Left colon (tissue), 2 donors: ENCODE results near the gene TRDN. TPM values are rescaled to one million over a fixed set of nuclear protein-coding genes. Genes with fewer than 3 reads are reported as not detected.

ENCODE experiments used
- ATAC-seq: fragments of 200-7000 bp; cut with Tn5 transposase; one replicate; pipeline ENCODE4 v1.9.1; 2020; ENCODE audit warnings: mild to moderate bottlenecking, moderate library complexity
- DNase-seq, 2 donors: peaks; one replicate each; pipeline ENCODE4 v3.0.0-alpha.2; 2020
- intact Hi-C, 2 donors: fragments of 100-400 bp; cut with DNase I in 1 of 2; cut with micrococcal nuclease in 1 of 2; formaldehyde crosslinking; loops; one replicate each; pipeline versions ENCODE4 v1.11.2 to v1.14.0; 2022; cut with DNase I, micrococcal nuclease
- total RNA-seq, 2 donors: library from RNA; stranded (reverse); fragmentation: NEBNext Ultra II Directional; extraction: Animal tissue kit (Norgen Biotek cat#: 25700); gene quantifications; one replicate each; pipeline ENCODE4 v1.2.1, GENCODE V29; 2021
- donor health status: DM: no; HTN: no; CAD: no.
- donor health status: DM: yes; HTN: yes; CAD: no.

The TRDN gene
- total RNA-seq, 2 donors from 2014 or later = not detected

DNA sequence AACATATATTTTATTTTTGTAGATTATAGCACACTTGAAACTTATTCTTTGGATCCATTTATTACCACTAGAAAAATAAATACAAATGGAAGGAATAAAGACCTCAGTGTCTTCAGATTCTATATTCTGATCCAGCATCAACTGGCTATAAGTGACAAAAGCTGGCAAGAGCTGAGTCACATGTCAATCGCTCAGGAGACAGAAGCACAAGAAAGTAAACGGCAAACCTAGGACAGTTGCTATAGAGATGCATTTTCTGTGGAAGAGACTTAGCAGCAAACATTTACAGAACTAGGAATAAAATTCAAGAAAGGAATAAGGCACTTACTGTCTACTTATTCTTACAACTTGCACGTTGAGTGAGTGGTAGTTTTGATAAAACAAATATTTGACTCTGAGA is 410.4 kb downstream of the TRDN start:
- ATAC-seq (no peak), DNase-seq (no peak)
- intact Hi-C loops = no loop called here

DNA sequence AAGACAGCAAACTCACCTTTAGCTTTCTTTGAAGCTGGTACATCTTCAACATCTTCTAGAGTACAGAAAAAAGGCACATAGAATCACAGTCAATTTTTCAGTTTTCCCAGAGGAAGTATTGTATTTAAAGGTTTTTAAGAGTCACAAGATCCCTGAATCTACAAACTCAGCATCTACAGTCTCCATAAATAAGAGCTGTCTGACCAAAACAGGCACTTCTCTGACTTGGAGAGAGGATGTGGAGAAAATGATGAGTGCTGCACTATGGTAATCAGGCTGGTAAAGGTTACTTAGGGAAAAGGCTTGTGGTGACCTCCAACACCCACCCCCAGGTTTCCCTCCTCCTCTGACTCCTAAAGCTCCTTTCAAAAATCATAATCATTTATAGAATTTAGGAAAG is 412.7 kb downstream of the TRDN start:
- intact Hi-C loops = no loop called here
- ATAC-seq (no peak), DNase-seq (no peak)

DNA sequence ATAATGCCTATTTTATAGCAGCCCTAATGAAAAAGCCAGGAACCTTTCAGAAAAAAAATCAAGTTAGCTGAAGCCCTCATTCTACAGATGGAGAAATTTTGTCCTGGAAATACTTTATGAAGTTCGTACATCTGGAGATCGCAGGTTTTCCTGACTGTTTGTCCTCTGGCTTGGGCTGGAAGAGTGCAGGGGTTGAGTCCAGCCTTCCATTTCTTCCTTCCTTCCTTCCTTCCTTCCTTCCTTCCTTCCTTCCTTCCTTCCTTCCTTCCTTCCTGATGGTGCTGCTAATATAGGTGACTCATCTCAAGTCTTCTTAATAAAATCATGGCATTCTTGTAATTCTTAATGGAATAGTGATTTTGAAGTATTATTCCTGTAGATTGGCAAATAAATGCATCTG is 413.3 kb downstream of the TRDN start:
- no peak for DNase-seq
- intact Hi-C loops = no loop called here
- ATAC-seq = no peak

DNA sequence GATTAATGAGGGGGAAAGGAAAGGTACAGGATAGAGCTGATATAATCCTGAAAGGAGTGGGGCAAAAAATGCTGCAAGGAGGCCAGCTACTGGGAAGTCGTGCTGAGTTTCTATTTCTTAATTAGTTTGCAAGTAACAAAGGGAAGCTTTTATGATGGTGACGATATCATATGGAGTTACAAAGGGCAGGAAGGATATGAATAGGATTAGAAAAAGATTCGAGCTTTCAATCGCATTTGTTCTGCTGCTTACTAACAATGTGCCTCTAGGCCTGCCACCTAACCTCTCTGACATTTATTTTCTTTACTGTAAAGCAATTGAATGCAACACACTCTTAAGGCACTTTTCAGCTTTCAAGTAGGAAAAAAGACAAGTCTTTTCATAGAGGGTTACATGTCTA is 421.5 kb downstream of the TRDN start:
- DNase-seq (no peak), ATAC-seq (no peak)
- intact Hi-C loops = no loop called here

DNA sequence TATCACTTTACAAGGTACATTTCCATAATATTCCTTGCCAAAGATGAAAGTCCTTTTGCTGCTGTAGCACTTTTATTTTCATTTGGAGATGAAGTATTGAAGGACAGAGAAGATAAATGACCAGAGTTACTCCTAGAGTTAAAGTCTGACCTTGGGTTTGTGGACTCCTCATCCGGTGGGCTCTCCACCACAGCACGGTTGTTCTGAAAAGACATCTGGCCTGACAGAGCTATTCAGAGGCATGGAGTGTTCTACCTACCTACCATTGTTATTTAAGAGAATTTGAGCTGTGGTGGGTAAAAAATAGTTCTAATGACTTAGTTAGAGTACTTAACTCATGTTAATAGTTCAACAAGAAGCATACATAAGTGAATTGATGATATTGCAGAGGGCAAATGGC is 422.3 kb downstream of the TRDN start:
- intact Hi-C loops = no loop called here
- ATAC-seq = no peak
- no peak for DNase-seq

DNA sequence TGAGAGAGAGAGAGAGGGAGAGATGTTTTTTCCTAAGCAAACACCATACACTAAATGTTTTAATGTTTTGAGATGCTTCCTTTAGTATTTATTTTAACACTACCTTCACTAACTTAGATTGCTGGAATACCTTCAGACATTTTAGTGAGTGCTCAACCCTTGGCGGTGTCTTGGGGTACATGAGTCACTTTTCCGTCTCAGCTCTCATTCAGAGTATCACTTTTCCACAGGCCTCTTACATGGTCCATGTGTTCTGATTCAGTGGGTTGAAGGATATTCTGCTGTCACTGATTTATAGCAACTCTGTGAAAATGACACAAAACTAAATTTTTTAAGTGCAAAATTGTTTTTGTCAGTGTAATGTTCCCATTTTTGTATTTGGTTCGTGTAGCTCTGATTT is 422.8 kb downstream of the TRDN start:
- intact Hi-C loops = no loop called here
- ATAC-seq = no peak
- DNase-seq = no peak

DNA sequence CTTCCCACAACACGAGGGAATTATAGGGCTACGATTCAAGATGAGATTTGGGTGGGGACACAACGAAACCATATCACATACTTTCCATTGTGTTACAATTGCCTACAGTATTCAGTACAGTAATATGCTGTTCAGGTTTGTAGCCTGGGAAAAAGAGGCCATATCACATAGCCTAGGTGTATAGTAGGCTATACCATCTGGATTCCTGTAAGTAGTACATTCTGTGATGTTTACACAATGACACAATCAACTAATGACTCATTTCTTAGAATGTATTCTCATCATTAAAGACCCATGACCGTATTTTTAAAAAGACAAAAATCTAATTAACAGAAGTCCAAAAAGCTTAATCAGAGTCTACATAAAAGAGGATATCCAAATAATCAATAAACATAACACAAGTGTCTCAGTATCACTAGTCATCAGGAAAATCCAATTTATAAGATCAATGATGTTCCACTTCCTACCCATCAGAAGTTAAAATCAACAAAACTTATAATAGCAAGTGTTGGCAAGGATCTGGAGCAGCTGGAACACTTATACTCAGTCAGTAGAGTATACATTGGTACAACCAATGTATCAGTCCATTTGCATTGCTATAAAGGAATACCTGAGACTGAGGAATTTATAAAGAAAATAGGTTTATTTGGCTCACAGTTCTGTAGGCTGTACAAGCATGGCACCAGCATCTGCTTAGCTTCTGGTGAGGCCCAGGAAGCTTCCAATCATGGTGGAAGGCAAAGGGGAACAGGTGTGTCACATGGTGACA is 424.8 kb downstream of the TRDN start:
- DNase-seq (no peak), ATAC-seq (no peak)
- intact Hi-C loops = no loop called here

DNA sequence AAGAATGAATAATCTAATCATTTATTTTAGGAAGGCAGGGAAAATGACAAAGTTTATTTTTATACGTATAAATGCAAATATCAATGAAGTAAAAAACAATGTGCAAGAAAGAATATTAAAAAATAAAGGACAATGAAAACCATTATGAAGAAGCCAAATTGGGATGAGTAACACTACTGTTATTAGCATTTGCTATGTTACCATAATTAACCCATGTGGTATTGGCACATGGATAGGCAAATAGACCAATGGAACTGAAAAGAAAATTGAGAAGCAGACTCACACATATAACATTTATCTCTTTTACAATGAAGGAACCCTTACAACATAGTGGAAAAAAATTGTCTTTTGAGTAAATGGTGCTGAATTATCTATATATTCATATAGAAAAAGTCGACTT is 426.1 kb downstream of the TRDN start:
- intact Hi-C loops = no loop called here
- DNase-seq (no peak), ATAC-seq (no peak)

DNA sequence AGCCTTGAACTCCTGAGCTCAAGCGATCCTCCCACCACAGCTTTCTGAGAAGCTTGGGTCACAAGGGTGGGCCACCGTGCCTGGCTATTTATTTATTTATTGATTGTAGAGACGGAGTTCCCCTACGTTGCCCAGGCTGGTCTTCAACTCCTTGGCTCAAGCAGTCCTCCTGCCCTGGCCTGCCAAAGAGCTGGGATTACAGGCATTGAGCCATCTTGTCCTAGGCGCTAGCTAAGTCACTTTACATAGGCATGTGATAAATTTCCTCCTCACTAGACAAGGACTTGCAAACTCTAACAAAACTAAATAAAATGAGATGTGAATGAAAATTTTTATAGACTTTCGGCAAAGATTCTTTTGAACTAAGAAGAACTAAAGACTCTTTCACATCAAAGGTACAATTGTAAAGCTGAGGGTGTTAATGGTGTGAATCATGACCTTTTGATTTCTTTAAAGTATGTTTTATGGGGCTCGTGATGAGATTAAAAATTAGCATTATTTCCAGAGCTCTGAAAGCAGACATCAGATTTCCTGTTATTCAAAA is 428.7 kb downstream of the TRDN start:
- DNase-seq (no peak), ATAC-seq (no peak)
- intact Hi-C loops = no loop called here

DNA sequence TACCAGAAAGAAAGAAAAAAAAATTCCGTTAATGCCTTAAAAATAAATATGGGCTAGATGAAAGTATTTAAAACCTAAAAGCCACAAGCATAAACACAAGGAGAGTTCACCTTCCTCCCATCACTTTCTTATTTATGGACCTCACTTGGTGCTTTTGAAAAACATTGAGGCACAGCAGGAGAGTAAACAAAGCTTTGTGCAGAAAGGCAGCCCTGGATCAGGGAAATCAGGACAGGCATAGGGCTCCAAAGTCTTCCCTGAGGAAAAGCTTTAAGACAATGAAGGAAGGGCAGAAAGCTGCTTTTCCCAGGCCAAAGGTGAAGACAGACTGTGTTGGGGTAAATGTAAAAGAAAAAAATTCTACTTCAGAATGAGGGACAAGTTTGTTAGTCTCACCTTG is 432.8 kb downstream of the TRDN start:
- intact Hi-C loops = no loop called here
- ATAC-seq (no peak), DNase-seq (no peak)

DNA sequence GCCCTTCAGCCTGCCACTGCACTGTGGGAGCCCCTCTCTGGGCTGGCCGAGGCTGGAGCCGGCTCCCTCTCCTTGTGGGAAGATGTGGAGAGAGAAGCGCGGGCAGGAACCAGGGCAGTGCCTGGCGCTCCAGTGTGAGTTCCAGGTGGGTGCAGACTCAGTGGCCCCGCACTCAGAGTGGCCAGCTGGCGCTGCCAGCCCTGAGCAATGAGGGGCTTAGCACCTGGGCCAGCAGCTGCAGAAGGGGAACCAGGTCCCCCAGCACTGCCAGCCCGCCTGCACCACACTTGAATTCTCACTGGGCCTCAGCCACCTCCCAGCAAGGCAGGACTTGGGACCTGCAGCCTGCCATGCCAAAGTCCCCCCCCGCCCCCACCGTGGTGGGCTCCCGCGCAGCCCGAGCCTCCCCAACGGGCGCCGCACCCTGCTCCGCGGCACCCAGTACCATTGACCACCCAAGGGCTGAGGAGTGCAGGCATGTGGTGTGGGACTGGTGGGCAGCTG is 434.8 kb downstream of the TRDN start:
- intact Hi-C loops = no loop called here
- ATAC-seq (no peak), DNase-seq (no peak)

DNA sequence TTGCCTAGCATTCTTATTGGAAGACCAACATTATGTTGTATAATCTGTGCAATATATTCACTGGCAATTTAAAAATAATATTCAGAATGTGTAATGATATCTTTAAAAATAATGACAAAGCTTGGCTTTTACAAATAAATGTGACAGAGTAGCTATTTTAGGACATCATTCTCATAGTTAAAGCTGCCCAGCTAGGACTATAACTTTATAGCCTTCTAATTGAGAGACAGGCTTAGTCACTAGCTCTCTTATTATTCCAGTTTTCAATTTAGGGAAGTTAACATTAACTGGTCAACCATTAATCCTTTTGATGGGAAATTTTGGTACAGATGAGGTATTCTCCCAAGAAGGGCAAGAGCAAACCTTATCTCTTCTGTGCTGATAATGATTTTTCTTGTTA is 443.5 kb downstream of the TRDN start:
- intact Hi-C loops = no loop called here
- no peak for ATAC-seq
- DNase-seq = no peak

DNA sequence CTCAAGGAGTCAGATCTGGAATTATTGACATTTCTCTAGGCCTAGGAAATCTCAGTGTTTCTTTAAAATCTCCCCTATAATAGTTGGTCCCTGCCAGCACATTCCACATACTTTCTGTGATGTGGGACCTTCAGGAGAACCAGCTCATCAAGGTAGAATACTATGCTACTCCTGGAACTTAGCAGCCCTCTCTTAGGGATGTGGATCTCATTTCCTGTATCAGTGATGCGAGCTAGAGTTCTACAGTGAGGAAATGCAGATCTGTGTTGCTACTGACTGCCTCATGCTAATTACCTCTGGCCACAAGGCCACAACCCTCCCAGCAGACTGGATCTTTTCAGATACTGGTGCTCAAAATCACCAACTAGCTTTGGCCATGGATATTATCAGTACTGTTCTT is 446.9 kb downstream of the TRDN start:
- no peak for ATAC-seq
- DNase-seq = no peak
- intact Hi-C loops = no loop called here

DNA sequence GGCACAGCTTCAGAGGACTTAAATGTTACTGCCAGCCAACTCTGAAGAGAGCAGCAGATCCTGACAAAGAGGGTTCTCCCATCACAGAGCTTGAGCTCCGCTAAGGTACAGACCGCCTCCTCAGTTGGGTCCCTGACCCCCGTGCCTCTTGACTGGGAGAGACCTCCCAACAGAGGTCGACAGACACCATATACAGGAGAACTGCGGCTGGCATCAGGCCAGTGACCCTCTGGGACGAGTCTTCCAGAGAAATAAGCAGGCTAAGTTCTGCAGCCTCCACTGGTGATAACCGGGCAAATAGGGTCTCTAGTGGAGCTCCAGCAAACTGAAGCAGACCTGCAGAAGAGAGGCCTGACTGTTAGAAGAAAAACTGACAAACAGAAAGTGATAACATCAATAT is 453.8 kb downstream of the TRDN start:
- intact Hi-C loops = no loop called here
- ATAC-seq (no peak), DNase-seq (no peak)

DNA sequence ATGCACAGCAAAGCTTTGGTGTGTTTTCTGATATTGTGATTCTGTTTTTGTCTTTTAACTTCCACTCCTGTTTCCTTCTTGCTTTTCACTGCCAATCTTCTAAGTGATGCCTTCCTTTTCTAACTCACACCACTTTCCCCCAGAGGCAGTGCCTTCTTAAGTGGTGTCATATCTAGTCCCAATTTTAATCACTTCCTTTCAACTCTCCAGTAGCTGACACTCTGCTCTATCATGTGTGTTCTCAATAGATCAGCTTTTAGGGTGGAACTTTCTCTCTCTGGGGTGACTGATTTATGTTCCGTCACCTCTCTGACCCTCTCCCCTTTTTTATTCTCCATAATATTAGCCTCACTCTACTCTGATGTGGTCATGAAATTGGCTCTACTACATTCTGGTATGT is 460.0 kb downstream of the TRDN start:
- no peak for DNase-seq
- intact Hi-C loops = no loop called here
- ATAC-seq = no peak

DNA sequence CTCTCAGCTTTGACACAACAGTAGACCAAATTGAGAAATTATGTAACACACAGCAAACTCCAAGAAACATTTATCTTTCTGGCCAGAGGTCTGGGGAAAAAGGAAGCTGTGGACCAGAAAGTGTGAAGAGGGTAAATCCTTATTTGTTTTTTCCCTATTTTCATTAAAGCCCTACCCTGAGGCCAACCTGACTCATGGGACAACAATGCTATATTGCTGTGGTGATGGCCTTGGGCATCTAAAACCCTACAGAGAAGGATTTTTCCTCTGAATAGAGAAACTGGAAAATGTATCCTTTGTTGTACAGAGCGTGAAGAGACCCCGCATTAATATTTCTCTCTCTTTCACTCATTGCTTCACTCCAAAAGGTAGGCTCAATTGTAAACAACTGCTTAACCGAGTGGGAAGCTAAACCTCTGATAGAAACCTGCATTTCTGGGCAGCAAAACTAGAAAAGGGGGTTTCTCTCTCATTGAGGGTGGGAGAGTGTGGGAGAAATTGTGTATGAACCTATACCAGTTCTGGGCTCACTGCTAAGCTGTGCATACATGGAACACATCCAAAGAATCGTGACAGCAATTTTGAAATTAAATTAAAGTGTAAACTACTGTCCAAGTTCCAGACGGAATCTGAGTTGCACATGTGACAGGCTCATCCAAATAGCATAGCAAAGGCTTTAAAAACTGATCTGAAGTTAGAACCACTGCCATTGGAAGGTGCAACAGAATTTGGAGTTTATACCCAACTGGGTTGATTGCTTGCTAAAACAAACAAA is 465.2 kb downstream of the TRDN start:
- no peak for DNase-seq
- no peak for ATAC-seq
- intact Hi-C loops = no loop called here

DNA sequence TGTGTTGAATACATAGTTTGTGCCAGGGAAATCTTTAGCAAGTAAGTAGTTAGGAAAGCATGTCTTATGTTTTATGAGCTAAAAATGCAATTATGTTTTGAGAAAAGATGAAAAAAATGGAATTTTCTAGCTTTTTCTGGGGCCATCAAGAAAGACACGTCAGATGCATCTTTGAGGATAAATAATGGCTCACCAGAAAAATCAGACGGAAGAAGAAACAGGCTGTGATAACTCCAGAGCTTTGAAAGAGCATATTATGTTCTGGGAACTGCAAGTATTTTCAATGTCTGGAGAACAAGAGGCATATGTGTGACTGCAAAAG is 467.0 kb downstream of the TRDN start:
- no peak for DNase-seq
- no peak for ATAC-seq
- intact Hi-C loops = no loop called here

DNA sequence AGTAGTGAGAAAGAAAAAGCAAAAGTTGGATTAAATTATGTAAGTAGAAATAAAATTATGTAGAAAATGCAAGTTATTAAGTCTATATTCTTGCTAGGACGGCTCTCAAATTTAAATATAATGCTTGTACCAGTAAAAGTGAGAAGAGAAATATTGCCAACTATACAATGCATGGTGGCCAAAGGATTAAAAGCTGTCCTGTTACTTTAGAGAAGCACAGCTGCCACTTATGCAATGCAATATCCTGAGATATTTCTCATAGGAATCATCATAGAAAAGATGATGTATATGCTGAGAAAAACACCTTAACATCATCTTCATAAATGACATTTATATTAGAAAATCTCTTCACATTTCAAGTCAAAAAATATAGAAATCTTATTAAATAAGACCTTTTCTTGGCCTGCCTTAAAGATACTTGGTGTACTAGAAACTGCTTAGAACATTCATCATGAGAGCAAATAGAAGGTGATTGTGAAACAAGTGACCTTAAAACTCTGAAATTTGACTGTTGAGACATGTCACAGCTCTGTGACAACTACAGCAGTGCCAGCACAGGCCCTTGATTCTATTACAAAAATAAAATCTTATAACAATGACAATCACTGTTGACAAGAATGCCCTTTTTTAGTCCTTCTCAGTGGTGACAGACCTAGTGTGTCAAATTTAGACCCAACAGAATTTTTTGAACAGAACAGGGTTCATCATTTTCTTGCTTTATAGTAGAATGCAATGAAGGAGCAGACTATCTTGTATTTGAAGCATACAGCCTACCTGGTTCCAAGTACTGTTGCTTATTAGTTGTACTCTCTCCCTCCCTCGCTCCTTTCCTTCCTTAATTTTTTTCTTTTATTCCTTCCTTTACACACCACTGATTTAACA is 467.6 kb downstream of the TRDN start:
- intact Hi-C loops = no loop called here
- no peak for ATAC-seq
- DNase-seq = no peak

DNA sequence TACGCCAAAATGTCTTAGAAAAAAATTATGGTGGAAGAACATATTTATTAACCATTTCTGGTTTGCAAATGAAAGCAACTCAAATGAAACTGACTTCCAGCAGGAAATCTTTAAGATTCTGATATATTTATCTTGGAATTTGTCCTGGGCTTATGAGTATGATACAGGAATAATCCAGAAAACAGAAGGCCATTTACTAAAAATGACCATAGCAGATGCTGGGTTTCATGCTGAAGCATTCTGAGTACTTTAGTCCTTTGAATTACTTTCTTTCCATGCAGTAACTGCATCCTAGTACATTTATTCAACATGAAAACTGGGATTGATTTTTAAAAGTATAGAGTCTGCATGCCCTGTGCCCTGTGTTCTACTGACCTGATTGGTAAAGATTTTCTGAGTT is 468.3 kb downstream of the TRDN start:
- ATAC-seq = no peak
- DNase-seq = no peak
- intact Hi-C loops = no loop called here
